ENCODE results near the gene SERP2.

- TF ChIP-seq FOS (IDR thresholded peaks at IDR 0.05; ENCODE audit: borderline replicate concordance, insufficient read depth, low read length) (no peak), POLR2A (IDR thresholded peaks at IDR 0.05; ENCODE audit: low read depth, low read length) (no peak), CTCF (IDR thresholded peaks at IDR 0.05; ENCODE audit: extremely low read depth in 1 of 2, insufficient read depth in 1 of 2, low read depth in 1 of 2, low read length in 2 of 2) (no peak), MYC (IDR thresholded peaks at IDR 0.05; ENCODE audit: low read depth, low read length) (no peak), POLR2AphosphoS5 (IDR thresholded peaks at IDR 0.05; ENCODE audit: insufficient read depth, low read depth, low read length) (no peak), JUN (IDR thresholded peaks at IDR 0.05; ENCODE audit: borderline replicate concordance, insufficient read depth, insufficient read length, low read depth) (no peak), EZH2 (IDR thresholded peaks at IDR 0.05; ENCODE audit: borderline replicate concordance, low read depth, low read length, severe bottlenecking) (no peak)
Measured at GRCh38 chr13:44383945-44384344, 10.3 kb downstream of the SERP2 start.

Measured in endothelial cell of umbilical vein (primary cell).